Measurements from ENCODE around the gene FLNB. TPM values are rescaled to one million over a fixed set of nuclear protein-coding genes. Genes with fewer than 3 reads are reported as not detected.

The FLNB gene
- total RNA-seq, 4 donors from 2014 or later: 82.5 to 192 (median 145) TPM

DNA sequence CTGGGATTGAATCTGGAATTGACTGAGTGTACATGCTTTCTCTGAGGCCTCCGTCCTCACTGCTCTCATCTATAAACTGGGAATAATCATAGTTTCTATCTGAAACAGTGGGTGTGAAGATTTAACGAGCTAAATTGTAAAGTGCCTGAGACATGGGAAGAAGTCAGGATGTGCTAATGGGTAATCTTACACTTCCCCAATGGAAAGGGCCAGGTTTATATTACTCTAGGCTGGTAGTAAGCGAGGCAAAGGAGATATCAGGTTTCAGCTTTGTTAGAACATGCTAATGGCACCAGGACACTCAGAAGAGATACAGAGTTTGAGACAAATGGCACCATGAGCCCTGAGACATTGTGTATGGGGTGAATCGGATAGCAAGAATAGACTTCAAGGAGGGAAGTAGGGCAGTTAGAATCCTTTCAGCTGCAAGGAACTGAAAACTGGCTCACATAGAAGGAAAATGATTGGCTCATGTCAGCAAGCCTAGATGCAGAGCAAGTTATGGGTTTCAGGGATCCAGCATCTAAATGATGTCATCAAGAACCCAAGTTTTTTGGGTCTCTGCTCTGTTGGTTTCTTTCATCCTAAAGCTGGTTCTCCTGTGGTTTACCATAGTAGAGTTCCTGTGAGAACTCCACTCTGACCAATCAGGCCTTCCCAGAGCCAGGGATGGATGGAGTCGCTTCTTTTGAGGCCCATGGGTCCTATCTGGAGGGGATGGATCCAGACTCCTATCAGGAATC lies 21.8 kb downstream of the FLNB start:
- TF ChIP-seq, protein P1, sequence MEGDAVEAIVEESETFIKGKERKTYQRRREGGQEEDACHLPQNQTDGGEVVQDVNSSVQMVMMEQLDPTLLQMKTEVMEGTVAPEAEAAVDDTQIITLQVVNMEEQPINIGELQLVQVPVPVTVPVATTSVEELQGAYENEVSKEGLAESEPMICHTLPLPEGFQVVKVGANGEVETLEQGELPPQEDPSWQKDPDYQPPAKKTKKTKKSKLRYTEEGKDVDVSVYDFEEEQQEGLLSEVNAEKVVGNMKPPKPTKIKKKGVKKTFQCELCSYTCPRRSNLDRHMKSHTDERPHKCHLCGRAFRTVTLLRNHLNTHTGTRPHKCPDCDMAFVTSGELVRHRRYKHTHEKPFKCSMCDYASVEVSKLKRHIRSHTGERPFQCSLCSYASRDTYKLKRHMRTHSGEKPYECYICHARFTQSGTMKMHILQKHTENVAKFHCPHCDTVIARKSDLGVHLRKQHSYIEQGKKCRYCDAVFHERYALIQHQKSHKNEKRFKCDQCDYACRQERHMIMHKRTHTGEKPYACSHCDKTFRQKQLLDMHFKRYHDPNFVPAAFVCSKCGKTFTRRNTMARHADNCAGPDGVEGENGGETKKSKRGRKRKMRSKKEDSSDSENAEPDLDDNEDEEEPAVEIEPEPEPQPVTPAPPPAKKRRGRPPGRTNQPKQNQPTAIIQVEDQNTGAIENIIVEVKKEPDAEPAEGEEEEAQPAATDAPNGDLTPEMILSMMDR (IDR thresholded peaks at IDR 0.05): no peak
- ATAC-seq (ENCODE audit: low FRiP score): no peak
- DNase-seq (ENCODE audit: low spot score): no peak

- DNase-seq (ENCODE audit: low spot score) (no peak), ATAC-seq (ENCODE audit: low FRiP score) (no peak)
- TF ChIP-seq, protein P1 (IDR thresholded peaks at IDR 0.05): no peak
These were observed 24.0 kb downstream of the FLNB start for GRCh38 chr3:58032186-58032585.

DNA sequence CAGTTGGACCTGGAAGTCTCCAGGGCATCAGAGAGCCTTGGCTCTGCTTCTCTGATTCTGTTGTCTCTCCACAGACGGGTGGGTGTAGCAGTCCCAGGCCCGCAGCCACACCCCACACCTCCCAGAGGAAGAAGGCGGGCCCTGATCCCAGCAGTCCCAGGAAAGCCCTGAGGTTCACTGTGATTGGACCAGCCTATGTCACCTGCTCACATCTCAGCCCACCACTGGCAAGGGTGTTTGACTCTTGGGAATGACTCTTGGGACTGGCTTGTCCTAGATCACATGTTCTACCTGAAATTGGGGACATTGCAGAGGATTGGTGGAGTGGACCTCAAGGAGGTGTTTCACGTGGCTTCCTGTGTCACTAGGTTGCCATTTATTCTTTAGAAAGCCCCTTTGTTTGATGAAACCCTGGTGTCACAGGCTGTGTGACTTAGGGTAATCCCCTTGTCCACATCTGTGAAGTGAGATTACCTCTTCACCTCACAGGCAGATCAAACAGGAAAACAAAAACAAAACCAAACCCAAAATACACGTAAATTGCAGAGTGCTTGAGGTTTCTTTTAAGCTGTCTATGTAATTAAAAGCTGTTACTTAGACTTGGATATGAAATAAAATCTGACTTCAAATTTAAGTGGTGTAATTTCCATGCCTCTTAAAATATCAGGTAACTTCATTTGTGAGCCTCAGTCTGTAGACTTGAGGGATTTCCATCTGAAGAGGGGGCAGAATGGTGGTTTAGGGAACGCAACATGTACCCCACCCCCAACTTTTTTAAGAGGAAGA lies 26.7 kb downstream of the FLNB start:
- ATAC-seq (ENCODE audit: low FRiP score) (no peak), DNase-seq (ENCODE audit: low spot score) (no peak)
- TF ChIP-seq, protein P1 (IDR thresholded peaks at IDR 0.05): no peak

DNA sequence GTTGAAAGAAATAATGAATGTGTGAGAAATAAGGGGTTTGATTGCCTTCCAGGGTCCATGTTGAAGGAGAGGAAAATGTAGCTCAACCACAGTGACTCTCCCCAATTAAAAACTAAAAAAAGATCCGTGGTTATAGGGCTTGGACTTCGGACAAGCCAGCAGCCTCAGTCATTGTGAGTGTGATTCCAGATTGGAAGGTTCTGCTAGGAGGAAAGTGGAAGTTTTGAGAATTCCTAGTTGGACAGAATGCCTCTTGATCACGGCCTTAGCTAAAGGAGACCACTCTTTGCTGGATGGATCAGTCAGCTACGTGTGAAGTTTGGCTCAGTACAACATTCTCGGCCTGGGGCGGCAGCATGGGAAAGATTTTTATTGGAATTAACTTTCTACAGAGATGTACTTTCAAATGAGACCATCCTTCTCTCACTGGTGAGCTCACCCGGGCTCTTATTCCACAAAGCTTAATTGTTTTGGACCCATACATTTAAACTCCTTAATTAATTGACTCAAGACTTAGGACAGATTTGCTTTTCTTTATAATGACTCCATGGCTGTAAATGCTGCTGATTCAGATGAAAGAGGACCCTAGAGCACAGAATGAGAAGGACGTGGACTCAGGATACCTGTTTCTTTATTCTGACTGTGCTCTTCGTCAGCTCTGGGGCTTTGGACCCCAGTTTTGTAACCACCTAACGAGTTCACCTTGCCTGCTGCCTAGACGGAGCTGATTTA lies 27.5 kb downstream of the FLNB start:
- DNase-seq (ENCODE audit: low spot score) (no peak), ATAC-seq (ENCODE audit: low FRiP score) (no peak)
- TF ChIP-seq, protein P1 (IDR thresholded peaks at IDR 0.05): no peak

- TF ChIP-seq, protein P1 (IDR thresholded peaks at IDR 0.05): no peak
- ATAC-seq (ENCODE audit: low FRiP score) (no peak), DNase-seq (ENCODE audit: low spot score) (no peak)
These were observed 28.2 kb downstream of the FLNB start for GRCh38 chr3:58036293-58037032.

DNA sequence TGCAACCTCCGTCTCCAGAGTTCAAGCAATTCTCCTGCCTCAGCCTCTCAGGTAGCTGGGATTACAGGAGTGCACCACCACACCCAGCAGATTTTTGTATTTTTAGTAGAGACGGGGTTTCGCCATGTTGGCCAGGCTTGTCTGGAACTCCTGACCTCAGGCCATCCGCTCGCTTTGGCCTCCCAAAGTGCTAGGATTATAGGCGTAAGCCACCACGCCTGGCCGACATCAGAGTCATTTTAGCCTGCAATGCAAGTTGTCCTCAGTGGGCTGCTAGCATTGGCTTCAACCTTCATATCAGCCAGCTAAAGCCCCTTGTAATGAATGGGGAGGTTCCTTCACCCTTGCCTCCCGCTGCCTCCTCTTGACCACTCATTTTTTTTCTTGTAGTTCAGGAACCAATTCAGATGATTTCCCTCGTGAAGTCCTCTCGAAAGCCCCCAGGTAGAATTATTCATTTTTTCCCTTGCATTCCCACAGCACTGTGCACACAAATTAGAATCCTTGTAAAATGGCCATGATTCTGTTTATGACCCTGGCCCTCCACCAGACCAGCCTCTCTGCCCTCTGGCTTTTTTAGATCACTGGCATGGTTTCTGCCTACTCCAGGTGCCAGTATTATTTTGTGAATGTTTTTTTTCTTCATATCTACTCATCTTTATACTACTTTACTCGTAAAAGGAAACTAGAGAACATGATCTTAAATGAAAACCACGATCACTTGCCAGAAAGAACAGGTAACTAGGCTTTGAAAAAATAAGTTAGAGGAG lies 29.1 kb downstream of the FLNB start:
- no peak for DNase-seq (ENCODE audit: low spot score)
- TF ChIP-seq, protein P1 (IDR thresholded peaks at IDR 0.05): no peak
- ATAC-seq (ENCODE audit: low FRiP score): no peak

Data from omental fat pad (tissue), 4 donors.